ENCODE results near the gene ARHGAP19.

The ARHGAP19 gene

DNA sequence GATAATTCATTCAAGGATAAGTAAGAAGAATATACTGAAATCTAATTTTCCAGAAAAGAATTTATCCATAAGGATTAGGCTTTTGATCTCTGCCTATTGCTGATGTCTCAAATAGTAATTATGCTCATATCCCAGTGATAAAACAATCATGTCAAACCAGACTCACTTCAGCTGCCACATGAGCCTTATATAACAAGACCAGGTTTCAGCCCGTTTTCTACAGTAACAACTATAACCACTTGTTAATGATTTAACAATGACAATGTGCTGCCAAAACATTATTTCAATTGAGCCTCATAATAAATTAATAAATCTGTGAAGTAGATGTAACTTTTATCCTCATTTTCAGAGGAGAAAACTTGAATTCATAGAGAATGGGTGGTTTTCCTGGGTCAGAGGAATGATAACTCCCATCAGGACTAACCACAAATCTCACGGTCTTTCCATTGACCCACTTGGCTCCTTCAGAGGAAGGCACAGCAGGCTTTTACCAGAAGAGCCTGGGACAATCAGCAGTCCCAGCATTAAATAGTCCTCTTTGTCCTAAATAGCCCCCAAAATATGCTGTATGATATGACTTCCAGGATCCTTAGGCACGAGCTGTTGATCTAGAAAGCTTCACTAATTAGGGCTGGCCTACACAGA, 64.2 kb downstream of the ARHGAP19 start:
- DNase-seq, result no peak

GRCh38 chr10:97226398-97226797, 66.0 kb downstream of the ARHGAP19 start:
- no peak for DNase-seq

- DNase-seq, result no peak
Measured at GRCh38 chr10:97224483-97225435, 67.7 kb downstream of the ARHGAP19 start.

- DNase-seq, result no peak
Measured at GRCh38 chr10:97222326-97222961, 70.0 kb downstream of the ARHGAP19 start.

DNA sequence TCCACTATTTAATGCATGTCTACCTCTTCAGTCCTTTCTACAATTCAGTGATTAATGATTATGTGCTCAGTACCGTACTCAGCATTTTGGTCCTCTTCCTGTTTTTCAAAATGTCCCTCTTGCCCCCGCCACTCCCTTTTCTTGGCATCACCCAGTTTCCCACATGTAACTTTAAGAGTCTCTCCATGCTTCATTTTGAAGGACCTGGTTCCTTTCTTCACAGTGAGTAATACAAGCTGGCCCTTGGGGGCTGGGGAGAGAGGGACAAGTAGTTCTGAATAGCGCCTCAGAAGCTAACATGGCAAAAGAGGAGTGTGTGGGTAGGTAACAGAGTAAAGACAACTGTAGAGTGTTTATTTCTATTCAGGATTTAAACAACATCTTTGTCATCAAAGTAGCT, 72.1 kb downstream of the ARHGAP19 start:
- DNase-seq, result no peak

GRCh38 chr10:97217299-97217698, 75.1 kb downstream of the ARHGAP19 start:
- no peak for DNase-seq

DNA sequence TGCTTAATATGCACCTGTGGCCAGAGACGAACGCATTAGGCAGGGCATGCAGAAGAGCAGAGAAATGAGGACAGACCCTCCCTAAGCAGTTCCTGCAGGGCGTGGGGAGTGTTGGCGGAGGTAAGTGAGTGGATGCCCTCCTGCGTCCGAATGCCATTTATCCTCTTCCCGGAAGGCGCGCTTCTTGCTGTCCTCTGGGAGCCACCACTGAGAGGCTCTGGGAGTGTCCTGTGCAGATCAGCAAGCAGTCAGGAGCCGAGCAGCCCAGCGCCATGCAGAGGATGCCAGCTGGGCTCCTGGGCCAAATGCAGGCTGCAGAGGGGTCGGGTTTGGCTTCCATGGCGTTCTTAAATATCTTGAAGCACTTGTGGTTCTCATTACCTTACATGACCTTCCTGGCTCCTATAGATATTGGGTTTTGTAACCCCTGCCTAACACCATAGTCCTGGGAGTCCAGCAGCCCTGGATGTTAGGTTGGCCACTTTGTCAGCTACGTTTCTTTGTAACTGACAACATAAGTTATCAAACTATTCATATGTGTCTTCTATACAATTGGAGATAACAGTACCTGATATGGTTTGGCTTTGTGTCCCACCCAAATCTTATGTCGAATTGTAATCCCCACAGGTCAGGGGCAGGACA, 76.7 kb downstream of the ARHGAP19 start:
- no peak for DNase-seq

- no peak for DNase-seq
Measured at GRCh38 chr10:97213431-97213830, 79.0 kb downstream of the ARHGAP19 start.

- DNase-seq, result no peak
Measured at GRCh38 chr10:97211229-97211628, 81.2 kb downstream of the ARHGAP19 start.

DNA sequence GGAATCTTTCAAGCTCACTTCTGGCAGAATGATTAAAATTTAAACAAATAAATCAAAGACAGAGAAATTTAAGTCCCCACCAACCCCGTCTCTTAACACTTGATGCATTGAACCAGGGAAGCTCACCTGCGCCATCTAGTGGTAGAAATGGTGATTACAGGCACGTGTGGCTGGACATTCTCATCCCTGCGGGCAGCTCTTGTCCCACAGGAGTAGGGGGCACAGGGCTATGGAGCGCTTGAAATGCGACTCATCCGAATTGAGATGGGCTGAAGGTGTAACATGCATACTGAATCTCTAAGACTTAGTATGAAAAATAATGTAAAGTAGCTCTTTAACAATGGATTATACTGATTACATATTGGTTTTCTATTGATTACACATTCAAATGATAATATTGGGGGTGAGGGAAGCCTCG, 81.9 kb downstream of the ARHGAP19 start:
- DNase-seq, result peak; percentile 66

GRCh38 chr10:97207756-97208346, 84.6 kb downstream of the ARHGAP19 start:
- no peak for DNase-seq

GRCh38 chr10:97207131-97207530, 85.3 kb downstream of the ARHGAP19 start:
- no peak for DNase-seq

- DNase-seq, result no peak
Measured at GRCh38 chr10:97204826-97205679, 87.4 kb downstream of the ARHGAP19 start.

GRCh38 chr10:97203220-97203619, 89.2 kb downstream of the ARHGAP19 start:
- DNase-seq, result no peak

DNA sequence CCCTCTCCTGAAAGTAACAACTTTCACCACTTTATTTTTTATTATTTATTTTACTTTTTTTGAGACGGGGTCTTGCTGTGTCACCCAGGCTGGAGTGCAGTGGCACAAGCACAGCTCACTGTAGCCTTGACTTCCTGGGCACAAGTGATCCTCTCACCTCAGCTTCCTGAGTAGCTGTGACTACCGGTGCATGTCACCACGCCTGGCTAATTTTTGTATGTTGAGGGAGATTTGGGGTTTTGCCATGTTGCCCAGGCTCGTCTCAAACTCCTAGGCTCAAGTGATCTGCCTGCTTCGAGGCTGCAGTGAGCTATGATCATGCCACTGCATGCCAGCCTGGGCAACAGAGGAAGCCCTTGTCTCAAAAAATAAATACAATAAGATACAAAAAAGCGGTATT, 91.8 kb downstream of the ARHGAP19 start:
- no peak for DNase-seq

GRCh38 chr10:97199152-97199551, 93.3 kb downstream of the ARHGAP19 start:
- no peak for DNase-seq

- no peak for DNase-seq
Measured at GRCh38 chr10:97197030-97197500, 95.4 kb downstream of the ARHGAP19 start.

- DNase-seq, result peak; percentile 75
Measured at GRCh38 chr10:97196223-97197029, 96.0 kb downstream of the ARHGAP19 start.

DNA sequence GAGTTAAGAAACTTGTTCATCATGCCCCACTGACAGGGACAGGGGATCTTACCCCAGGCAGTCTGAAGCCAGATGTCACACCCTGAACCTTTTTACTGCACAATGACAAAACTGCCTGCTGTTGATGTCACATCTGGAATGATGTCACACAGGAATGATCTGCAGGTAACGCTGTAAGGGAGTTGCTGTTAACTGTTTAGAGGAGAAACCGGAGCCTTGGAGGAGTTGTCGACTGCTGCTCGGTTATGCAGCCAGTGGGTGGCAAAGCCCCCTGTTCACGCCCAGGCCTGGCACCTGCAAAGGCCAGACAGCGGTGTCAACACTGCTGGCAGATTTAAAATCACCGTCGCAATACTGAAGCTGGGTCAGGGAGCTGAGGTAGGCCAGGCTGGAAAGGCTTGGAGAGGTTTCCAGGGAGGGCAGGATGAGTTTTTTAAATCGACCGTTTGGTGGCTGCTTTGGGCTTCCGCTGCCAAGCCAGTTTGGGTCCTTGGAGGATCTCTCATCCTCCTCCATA, 96.7 kb downstream of the ARHGAP19 start:
- DNase-seq, result no peak

- DNase-seq, result no peak
Measured at GRCh38 chr10:97192952-97193435, 99.4 kb downstream of the ARHGAP19 start.

Data from CD4-positive, alpha-beta T cell treated with Interleukin-10 for 1 hour (primary cell).